AG09319 (cell line): ENCODE measurements around the gene VSIG1.

ENCODE experiments used
- DNase-seq: peaks from one replicate; pipeline ENCODE4 v3.0.0-alpha.2; 2010; ENCODE audit warnings: low read depth; ENCODE audit errors: extremely low read depth
- TF ChIP-seq, protein P1 (sequence below): IDR thresholded peaks from 2 replicates; pipeline ENCODE4 v1.5.1; 2011; ENCODE audit warnings: low read depth, mild to moderate bottlenecking, inconsistent platforms, low read length, moderate library complexity

Gene VSIG1

DNA sequence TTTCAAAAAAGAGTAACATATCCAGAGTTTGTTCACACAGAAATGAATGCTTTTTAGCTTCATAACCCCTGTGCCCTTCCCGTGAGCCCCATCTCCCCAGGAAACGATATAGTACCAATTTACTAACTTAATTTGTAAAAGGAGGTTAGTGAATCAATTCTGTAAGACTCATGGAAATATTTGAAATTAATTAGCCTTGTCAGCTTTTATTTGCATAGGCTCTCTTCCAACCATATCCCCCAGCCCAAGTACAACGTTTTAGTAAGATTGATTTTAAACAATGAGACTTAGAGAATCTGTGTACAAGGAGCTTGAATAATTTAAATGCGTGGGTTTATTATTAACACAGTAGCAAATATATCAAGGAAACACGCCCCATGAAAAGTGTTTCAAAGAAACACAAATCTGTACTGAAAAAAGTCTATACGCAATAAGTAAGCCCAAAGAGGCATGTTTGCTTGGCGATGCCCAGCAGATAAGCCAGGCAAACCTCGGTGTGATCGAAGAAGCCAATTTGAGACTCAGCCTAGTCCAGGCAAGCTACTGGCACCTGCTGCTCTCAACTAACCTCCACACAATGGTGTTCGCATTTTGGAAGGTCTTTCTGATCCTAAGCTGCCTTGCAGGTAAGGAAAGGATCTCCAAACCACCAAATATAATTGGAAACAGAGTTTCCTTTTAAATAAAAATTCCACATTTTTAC lies at the start of gene VSIG1:
VSIG1 (plus strand) TSS at position 512 of the 703 bp plus-strand sequence; CDS start at position 578, 66 bp downstream.
- DNase-seq, result no peak
- TF ChIP-seq, protein P1, sequence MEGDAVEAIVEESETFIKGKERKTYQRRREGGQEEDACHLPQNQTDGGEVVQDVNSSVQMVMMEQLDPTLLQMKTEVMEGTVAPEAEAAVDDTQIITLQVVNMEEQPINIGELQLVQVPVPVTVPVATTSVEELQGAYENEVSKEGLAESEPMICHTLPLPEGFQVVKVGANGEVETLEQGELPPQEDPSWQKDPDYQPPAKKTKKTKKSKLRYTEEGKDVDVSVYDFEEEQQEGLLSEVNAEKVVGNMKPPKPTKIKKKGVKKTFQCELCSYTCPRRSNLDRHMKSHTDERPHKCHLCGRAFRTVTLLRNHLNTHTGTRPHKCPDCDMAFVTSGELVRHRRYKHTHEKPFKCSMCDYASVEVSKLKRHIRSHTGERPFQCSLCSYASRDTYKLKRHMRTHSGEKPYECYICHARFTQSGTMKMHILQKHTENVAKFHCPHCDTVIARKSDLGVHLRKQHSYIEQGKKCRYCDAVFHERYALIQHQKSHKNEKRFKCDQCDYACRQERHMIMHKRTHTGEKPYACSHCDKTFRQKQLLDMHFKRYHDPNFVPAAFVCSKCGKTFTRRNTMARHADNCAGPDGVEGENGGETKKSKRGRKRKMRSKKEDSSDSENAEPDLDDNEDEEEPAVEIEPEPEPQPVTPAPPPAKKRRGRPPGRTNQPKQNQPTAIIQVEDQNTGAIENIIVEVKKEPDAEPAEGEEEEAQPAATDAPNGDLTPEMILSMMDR, result no peak

DNA sequence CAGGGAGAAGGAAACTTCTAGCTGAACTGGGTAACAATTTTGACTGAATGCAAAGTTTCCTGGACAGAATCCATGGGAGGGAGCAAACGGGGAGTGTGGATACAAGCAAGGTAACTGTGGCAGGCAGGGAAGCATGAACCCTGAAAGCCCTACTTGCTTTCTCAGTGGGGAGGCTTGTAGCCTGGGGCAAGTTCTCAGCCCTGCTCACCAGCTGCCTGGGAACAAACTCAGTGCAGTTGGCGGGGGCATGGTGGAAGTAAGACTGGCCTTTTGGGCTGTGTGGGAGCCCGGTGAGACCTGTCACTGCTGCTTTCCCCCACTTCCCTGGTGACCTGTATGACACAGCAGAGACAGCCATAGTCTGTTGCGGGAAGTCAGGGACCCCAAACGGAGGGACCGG lies 48.7 kb upstream of the VSIG1 start:
- DNase-seq, result no peak
- TF ChIP-seq, protein P1, result no peak

DNA sequence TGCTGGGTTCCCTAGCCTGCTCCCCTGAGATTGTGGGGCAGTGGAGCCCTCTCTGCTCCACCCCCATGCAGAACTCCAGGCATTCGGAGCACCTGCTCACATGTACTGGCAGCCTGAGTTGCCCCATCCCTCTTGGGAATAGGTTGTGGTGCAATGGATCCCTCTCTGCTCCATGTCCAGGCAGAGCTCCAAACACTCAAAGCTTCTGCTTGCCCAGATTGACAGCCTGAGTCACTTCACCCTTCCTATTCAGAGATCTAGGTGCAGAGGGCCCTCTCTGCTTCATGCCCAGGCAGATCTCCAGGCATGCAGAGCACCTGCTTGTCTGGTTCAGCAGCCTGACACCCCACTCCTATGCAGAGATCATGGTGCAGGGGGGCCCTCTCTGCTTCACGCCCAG lies 44.1 kb upstream of the VSIG1 start:
- no peak for DNase-seq
- TF ChIP-seq, protein P1, result no peak

DNA sequence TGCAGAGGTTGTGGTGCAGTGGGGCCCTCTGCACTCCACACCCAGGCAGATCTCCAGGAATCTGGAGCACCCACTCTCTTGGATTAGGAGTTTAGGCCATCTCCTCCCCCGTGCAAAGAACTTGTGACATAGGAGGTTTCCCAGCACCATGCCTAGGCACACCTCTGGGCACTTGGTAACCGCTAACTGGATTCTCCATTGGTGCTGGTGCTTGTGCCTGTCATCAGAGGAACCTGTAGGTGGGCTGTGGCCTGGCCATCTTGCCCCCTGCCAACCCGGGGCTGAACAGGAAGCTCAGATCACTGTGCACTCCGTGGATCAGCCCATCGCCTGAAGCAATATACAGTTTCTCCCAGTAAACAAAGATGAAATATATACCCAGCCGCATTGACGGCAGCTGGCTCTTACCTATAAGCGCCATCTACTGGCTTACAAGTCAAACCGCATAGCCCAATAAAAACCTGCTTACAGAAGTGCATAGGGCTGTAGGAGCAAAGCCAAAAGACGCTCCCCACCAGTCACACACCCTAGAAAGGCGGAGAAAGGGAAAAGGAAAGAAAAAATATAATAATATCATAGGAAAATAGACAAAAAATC lies 43.5 kb upstream of the VSIG1 start:
- DNase-seq, result no peak
- TF ChIP-seq, protein P1, result peak; percentile 58

DNA sequence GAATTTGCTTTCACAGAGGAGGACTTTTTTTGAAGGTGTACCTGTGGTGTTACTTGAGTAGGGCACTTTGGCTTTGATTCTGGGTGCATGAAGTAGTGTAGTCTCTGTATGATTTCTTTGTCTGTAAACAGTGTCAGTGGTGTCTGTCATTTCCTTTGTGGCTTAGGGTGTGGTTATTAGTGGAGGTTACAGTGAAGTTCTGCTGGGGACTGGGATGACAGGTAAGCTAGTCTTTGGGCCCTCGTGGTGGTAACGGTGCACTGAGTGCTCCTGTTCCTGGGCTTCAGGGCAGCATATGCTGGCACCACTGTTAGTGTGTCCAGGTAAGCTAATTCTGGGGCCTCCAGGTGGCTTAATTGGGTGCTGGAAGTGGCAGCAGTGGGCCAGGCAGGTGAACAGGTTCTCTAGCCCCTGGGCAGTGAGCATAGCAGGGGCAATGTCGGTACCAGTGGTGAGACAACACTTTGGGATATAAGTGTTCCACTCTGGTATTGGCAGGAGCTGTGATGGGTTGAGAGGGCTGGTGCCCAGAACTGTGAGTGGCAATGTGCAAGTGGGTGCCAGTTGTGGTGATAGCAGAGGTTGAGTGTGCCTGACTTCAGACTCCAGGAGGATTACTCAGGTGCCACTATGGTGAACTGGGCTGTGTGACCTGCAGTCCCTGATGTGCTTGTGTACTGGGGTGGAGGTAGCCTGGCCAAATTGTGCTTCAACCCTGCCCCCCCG lies 26.0 kb upstream of the VSIG1 start:
- no peak for DNase-seq
- TF ChIP-seq, protein P1, result no peak

DNA sequence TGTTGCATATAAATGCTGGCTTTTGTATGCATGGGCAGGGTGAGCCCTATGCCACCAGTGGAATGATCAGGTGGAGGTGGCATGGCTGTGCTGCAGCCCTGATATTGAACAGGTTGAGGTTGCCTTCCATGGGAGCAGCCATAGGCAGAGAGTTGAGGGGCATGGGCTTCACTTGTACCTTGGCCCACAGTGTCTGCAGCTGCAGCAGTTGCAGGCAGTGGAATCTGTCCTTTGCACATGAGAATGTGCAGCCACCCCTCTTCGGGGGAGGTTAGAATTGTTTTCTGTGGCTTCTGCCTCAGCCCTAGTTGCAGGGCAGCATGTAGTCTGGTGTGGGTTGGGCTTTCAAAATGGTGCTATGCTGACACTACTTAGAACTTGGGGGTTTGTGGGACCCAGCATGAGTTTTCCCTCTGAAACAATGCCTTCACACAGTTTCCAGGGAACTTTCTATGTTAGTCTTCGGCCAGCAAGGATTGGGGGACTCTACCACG lies 25.4 kb upstream of the VSIG1 start:
- TF ChIP-seq, protein P1, result no peak
- DNase-seq, result no peak

DNA sequence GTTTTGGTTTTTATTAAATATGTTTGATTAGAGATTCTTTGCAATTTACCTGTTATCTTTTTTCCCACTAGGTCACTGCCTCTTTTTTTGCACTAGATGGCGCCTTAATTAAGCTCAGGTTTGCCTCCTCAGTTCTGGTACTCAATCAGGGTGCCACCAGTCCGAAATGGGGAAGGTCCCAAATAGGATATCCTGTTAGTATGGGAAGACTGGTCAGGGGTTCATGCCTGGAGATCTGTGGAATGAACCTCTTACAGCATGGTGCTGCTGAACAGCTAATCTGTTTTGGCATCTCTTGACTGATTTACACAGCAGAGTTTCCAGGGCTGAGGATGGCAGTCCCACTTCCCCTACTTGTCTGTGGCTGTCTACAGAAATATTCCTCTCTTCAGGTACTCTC lies 24.2 kb upstream of the VSIG1 start:
- DNase-seq, result no peak

More for the DNA sequence above, 24.2 kb upstream of the VSIG1 start:
- TF ChIP-seq, protein P1, result peak; percentile 46
